ENCODE measurements around the gene CDK5RAP2. TPM values are rescaled to one million over a fixed set of nuclear protein-coding genes. Genes with fewer than 3 reads are reported as not detected.

Gene CDK5RAP2
- total and polyA plus RNA-seq, 10 of the 15 experiments (the other 5 are each of a cell fraction or from before 2014, with no cell fraction given): 16.2 to 53.5 (median 34.5) TPM

- TF ChIP-seq CTCF (IDR thresholded peaks at IDR 0.05 in 2 of 3, conservative IDR thresholded peaks at IDR 0.05 in 1 of 3; ENCODE audit: control insufficient read depth in 2 of 3, extremely low read depth in 1 of 3, insufficient read depth in 1 of 3, low read depth in 3 of 3, low read length in 3 of 3) (no peak), CREM (IDR thresholded peaks at IDR 0.05; ENCODE audit: low read depth) (peak; percentile 96), CREB1 (IDR thresholded peaks at IDR 0.05; ENCODE audit: low read depth) (peak; percentile 97), FOXK2 (IDR thresholded peaks at IDR 0.05) (no peak), RB1 (IDR thresholded peaks at IDR 0.05; ENCODE audit: borderline replicate concordance) (peak; percentile 88), SKIL (IDR thresholded peaks at IDR 0.05; ENCODE audit: low read depth, poor library complexity, severe bottlenecking) (peak; percentile 61), POU2F2 (IDR thresholded peaks at IDR 0.05; ENCODE audit: borderline replicate concordance, low read depth, low read length) (no peak), NFIC (IDR thresholded peaks at IDR 0.05; ENCODE audit: low read depth, low read length) (no peak), SRF (IDR thresholded peaks at IDR 0.05; ENCODE audit: low read depth in 2 of 2, low read length in 2 of 2) (peak in 1 of 2 experiments; percentile 48; a peak in 1 of 4 replicates), EP300 (IDR thresholded peaks at IDR 0.05; ENCODE audit: borderline replicate concordance in 1 of 2, control insufficient read depth in 1 of 2, low read depth in 2 of 2, low read length in 2 of 2) (0 out of 4 replicates have a peak, but pooled peaks of 1 of the 2 experiments have one; percentile 31), USF1 (IDR thresholded peaks at IDR 0.05; ENCODE audit: borderline replicate concordance, extremely low read length, insufficient read depth, low read depth, low read length) (no peak), IKZF1 (conservative IDR thresholded peaks at IDR 0.05) (peak; percentile 99), KDM1A (IDR thresholded peaks at IDR 0.05; ENCODE audit: borderline replicate concordance) (no peak), STAT1 (conservative IDR thresholded peaks at IDR 0.05) (peak; percentile 72; the same call in 1 of the 2 replicates), MYB (IDR thresholded peaks at IDR 0.05; ENCODE audit: borderline replicate concordance, low read depth, low read length) (peak; percentile 30; the same call in 1 of the 2 replicates), LARP7 (IDR thresholded peaks at IDR 0.05) (no peak), CHD2 (IDR thresholded peaks at IDR 0.05; ENCODE audit: borderline replicate concordance, low read depth, low read length) (no peak), ZBTB11 (CRISPR knock-in tag; IDR thresholded peaks at IDR 0.05) (no peak), TARDBP (IDR thresholded peaks at IDR 0.05; ENCODE audit: borderline replicate concordance) (peak; percentile 94)
Observed at GRCh38 chr9:120580051-120580896, at the start of gene CDK5RAP2 (continued).
